ENCODE results near the gene OSBPL9. TPM values are rescaled to one million over a fixed set of nuclear protein-coding genes. Genes with fewer than 3 reads are reported as not detected.

Gene OSBPL9, protein sequence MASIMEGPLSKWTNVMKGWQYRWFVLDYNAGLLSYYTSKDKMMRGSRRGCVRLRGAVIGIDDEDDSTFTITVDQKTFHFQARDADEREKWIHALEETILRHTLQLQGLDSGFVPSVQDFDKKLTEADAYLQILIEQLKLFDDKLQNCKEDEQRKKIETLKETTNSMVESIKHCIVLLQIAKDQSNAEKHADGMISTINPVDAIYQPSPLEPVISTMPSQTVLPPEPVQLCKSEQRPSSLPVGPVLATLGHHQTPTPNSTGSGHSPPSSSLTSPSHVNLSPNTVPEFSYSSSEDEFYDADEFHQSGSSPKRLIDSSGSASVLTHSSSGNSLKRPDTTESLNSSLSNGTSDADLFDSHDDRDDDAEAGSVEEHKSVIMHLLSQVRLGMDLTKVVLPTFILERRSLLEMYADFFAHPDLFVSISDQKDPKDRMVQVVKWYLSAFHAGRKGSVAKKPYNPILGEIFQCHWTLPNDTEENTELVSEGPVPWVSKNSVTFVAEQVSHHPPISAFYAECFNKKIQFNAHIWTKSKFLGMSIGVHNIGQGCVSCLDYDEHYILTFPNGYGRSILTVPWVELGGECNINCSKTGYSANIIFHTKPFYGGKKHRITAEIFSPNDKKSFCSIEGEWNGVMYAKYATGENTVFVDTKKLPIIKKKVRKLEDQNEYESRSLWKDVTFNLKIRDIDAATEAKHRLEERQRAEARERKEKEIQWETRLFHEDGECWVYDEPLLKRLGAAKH
- polyA plus RNA-seq (ENCODE audit: insufficient read length) = 165 TPM
- long read RNA-seq, donor 1, partial matches to known transcripts = 220 of 228 reads
- long read RNA-seq, donor 1, other reads (novel, unspliced or antisense) = 0 of 228 reads
- long read RNA-seq, donor 2, partial matches to known transcripts = 19 of 30 reads
- long read RNA-seq, donor 2, other reads (novel, unspliced or antisense) = 0 of 30 reads
- long read RNA-seq, donor 3, transcript OSBPL9-203 (24 exons, 2,893 nt) = major isoform, 6 of 47 reads
- long read RNA-seq, donor 3, partial matches to known transcripts = 34 of 47 reads
- long read RNA-seq, donor 3, other reads (novel, unspliced or antisense) = 0 of 47 reads
- long read RNA-seq, donor 4 = 0 reads
- long read RNA-seq, donor 5, transcript OSBPL9-203 (24 exons, 2,893 nt) = minor isoform, 6 of 158 reads
- long read RNA-seq, donor 5, transcript OSBPL9-222 (21 exons, 2,210 nt) = major isoform, 7 of 158 reads
- long read RNA-seq, donor 5, partial matches to known transcripts = 127 of 158 reads
- long read RNA-seq, donor 5, other reads (novel, unspliced or antisense) = 14 of 158 reads
- long read RNA-seq, donor 6, partial matches to known transcripts = 25 of 35 reads
- long read RNA-seq, donor 6, other reads (novel, unspliced or antisense) = 0 of 35 reads
- long read RNA-seq, donor 7, transcript OSBPL9-222 (21 exons, 2,210 nt) = major isoform, 7 of 45 reads
- long read RNA-seq, donor 7, partial matches to known transcripts = 28 of 45 reads
- long read RNA-seq, donor 7, other reads (novel, unspliced or antisense) = 5 of 45 reads
- long read RNA-seq, donor 8, partial matches to known transcripts = 69 of 73 reads
- long read RNA-seq, donor 8, other reads (novel, unspliced or antisense) = 0 of 73 reads

DNA sequence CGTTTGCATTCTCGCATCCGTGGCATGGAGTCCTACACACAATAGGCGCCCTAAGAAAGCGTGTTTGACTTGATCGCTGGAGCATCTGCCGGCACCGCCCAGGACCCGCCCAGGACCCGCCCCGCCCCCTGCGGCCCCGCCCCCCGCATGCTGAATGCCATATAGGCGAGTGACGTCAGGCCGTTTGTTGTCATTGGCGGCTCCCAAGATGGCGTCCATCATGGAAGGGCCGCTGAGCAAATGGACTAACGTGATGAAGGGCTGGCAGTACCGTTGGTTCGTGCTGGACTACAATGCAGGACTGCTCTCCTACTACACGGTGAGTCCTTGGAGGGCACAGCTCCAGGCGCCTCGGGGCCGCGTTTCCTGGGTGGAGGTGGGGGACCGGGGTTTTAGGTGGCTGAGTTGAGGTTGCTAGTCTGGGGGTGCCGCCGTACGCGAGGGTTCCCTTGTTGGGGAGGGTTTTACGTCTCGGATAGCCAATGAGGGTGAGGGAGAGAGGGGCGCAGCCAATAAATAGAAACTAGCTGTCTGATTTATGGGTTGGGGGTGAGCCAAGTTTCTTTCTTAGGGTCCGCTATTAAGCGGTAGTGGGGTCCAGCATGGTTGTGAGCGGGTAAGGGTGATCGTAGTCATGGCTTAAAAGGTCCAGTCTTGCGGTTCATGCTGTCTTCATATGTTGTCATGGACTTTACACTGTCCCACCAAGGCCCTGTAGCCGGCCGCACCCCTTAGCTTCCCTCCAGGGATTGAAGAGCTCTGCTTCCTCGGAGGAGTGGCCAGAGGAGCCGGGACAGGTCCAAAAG lies at the start of gene OSBPL9:
OSBPL9 (plus strand) TSS at position 190 of the 806 bp plus-strand sequence; CDS start at position 209, 19 bp downstream.
- peak; percentile 95 for DNase-seq

DNA sequence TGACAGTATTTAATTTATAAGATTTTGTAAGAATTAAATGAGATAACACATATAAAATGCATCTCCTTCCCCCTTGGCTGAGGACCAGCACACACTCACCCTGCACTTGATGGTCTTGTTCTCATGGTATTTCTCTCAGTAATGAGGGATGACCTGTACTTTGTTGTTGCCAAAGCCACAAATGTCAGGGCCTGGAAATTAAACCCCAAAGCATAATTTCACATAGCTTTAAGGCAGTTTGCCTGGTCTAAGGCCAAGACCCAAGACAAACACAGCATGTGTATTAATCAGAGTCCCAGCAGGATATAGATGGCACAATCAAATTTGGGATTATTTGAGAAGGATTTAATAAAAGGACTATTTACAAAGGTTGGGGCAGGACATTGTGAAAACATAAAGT lies 49.2 kb upstream of the OSBPL9 start:
- no peak for DNase-seq

DNA sequence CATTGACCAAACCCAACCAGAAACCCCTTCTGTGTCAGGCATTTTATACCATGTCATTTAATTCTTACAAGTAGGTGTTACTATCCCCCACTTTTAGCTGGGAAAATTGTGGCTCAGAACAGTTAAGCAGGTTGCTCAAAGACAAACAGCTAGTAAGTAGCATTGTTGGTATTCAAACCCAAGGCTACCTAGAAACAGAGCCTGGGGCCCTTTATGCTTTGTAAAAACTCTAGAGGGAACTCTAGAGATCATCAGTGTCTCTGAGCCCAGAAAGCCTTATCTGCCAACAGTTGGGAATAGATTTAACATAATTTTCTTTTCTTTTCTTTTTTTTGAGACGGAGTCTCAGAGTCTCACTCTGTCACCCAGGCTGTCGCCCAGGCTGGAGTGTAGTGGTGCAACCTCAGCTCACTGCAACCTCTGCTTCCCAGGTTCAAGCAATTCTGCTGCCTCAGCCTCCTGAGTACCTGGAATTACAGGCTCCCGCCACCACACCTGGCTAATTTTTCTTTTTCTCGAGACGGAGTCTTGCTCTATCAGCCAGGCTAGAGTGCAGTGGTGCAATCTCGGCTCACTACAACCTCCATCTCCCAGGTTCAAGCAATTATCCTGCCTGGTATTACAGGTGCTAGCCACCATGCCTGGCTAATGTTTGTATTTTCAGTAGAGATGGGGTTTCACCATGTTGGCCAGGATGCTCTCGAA lies 48.5 kb upstream of the OSBPL9 start:
- DNase-seq = no peak

DNA sequence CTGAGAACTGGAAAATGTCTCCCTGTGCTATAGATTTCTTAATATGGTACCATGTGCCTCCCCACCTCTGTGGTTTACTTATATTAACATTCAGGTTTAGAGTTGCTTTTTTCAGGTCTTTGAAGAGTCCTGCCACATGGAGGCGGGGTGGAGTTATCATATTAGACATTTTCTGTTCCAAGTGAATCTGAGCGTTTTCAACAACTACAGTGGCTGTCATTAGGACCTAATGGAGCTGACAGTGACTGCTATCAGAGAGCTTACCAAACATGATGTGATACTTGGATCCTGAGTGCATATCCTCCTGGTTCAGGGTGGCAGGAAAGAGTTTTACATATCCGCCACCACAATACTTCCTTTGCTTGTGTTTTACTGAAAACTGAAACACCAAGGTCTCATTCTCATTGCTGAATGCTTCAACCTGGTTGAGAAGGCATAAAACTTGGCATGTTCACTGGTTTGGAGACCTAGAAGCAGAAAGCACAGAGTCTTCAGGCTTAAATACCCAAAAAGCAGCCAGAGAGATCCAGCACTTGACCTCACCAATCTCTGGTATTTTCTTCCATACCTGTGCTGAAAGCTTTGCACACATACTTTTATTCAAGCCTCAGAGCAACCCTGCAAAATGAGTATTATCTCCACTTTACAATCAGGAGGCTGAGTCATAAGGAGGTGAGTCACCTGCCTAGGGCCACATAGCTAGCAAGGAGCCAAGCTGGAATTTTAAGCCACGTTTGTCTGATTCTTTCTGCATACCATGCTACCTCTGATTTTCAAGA lies 47.4 kb upstream of the OSBPL9 start:
- no peak for DNase-seq

DNA sequence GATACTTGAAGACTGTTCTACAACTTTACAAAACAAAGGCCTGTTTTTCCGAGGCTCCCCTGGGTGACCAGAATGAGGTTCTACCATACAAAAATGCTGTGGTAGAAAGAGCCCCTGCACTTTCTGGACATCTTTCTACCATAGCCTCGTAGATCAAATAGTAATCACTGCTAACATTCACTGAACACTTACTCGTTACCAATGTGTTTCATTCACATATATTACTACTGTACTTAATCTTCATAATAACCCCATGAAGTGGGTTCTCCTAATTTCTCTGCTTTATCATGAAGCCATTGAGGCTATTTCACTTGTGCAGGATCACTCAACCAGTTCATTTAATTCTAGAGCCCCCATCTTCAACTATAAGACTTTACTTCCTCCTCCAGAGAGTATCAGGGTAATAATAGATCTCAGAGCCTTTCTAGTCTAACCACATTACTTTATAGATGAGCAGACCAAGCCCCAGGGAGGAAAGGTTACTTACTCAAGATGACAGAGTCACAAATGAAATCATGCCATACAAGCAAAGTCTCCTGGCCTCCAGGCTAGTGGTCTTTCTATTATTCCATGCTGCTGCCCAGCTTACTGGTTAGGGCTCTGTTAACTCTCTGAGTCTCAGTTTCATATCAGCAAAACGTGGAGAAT lies 46.7 kb upstream of the OSBPL9 start:
- no peak for DNase-seq

DNA sequence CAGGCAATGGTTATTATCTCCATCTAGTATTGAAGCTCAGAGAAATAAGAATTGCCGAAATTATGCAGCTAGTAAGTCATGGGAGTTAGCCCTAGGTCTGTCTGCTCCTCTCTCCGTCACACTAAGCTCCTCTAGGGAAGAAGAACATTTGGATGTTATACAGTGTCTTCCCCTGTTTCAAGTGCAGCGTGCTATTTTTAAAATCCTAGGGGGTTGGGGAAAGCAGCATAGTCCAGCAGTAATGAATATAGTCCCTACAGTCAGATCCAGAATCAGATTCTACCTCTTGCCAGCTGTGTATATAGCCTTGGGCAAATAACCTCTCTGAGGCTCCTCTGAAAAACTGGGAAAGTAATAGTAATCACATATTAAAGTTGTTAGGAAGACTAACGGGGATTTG lies 44.5 kb upstream of the OSBPL9 start:
- no peak for DNase-seq

DNA sequence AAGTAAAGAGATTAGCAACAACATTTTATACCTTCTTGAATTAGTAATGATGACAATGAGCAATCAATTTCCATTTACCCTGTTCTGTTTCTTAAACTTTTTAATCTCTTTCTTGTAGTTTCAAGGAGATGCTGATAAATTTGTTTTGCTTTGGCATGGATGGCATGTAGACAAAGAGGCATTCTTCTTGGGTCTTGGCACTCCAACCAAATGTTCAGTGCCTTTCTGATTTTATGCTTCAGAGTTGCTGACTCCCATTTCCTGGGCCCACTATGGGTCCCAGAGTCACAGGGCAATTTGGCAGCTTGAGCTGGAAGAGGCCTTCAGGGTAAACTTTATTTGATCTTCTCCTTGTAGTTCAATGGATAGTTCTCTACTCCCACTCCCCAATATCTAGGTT lies 42.1 kb upstream of the OSBPL9 start:
- no peak for DNase-seq

DNA sequence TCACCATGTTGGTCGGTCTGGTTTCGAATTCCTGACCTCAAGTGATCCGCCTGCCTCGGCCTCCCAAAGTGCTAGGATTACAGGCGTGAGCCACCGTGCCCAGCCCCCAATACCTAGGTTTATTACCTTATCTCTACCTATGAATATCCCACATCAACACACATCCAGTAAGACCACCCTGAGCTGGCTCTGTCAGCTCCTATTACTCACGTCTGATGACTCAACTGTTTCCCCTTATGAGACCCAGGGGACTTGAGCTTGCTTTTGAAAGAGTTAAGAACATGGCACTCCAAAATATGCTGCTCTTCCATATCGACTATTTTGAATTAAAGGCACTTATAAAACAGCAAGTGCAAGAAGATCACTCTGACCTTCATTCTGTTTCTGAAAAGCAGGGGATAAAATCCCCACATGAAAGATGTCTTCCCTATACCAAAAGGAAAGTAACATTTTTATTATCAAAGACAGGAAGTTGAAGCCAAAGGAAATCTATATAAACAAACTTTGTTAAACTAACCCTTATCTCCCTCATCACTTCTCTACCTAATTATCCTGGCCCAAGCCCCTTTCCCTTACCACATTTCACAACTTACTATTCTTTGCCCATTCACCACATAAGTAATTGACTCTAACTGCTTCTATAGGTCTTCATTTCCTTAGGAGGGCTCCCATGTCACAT lies 41.3 kb upstream of the OSBPL9 start:
- DNase-seq = no peak

DNA sequence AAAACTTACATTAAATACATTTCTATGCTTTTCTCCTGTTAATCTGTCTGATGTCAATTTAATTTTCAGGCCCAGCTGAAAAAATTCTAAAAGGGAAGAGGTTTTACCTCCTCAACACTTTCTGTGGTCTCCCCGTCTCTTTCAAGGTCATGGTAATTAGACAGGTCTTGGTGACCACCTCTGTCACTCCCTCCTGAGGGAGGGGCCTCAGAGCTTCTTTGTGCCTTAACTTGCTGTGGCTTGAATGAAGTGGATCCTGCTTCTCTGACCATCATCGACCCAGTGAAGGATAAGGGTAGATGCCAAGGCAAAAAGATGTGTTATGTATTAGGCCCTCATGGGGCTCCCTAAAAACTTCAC lies 40.8 kb upstream of the OSBPL9 start:
- no peak for DNase-seq

DNA sequence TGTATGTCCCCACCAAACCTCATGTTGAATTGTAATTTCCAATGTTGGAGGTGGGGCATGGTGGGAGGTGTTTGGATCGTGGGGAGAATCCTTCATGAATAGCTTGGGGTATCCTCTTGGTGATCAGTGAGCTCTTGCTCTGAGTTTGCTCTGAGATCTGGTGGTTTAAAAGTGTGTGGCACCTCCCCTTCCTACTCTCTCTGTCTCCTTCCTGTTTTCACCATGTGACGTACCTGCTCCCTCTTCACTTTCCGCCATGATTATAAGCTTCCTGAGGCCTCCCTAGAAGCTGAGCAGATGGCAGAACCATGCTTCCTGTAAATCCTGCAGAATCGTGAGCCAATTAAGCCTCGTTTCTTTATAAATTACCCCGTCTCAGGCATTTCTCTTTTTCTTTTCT lies 40.0 kb upstream of the OSBPL9 start:
- no peak for DNase-seq

DNA sequence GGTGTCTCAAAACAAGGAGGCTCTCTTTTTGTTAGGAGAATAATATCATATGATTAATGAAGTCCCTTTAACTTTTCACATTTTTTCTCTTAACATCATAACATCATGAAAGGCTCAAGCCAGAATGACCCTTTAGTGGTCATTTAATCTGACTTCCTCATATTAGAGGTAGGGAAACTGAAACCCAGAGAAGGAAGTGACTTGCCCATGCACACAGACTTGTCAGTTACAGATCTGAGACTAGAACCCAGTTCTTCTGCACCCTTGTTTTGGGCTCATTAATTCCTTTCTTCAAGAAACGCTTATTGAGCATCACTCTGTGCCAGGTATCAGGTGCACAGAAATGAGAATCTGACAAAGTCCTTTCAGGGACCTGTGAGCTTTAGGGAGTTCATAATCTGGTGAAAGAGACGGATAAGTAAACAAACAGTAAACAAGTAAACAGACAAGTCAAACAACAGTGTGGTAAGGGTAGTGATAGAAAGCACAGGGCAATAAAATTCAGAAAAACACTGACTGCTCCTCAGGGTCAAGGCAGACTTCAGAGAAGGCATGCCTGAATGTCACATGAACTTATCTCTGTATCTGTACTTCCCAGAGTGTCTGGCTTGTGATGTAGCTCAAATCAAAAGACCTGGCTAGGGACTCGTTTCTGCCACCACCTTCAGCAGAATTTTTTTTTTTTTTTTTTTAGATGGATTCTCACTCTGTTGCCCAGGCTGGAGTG lies 38.3 kb upstream of the OSBPL9 start:
- no peak for DNase-seq

DNA sequence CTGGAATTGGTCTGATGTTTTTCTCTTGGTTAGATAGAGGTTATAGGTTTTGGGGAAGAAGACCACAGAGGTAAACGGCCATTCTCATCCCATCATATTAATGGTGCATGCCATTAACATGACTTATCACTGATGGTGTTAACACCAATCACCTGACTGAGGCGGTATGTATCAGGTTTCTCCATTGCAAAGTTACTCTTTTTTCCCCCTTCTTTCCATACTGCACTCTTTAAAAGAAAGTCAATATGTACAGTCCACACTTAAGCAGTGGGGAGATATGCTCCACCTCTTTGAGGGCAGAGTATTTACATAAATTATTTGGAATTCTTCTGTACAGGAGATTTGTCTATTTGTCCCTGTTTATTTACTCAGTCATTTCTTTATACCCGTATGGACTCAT lies 35.7 kb upstream of the OSBPL9 start:
- no peak for DNase-seq

DNA sequence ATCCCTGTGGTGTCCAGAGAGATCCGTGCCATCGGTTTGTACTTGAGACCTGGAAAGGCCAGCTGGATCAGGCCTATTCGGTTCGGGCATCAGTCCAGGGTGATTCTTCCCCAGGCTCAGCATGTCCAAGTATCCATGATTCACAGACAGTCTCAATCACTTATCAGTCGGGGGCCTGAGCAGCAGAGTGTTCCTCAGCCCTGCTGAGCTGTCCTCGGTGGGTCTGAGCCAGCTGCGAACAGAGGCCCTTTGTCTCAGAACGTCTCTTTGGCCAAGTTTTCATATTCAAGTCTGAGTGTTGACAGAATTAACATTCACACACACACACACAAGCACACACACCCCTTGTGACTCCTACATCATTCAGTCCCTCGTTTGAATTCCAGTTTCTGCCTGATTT lies 33.4 kb upstream of the OSBPL9 start:
- no peak for DNase-seq

DNA sequence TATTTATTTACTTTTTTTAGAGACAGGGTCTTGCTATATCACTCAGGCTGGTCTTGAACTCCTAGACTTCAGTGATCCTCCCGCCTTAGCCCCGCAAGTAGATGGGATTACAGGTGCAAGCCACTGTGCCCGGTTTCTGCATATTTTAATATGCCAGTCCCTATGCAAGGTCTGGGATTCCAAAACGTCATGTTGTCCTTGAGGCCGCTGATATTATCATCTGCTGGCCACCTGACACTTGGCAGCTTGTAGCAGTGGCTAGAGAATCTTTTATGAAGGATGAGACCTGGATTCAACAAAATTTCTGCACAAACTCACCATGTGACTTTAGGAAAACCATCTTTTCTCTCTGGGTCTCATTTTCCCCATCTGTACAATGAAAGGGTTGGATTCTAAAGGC lies 32.9 kb upstream of the OSBPL9 start:
- no peak for DNase-seq

DNA sequence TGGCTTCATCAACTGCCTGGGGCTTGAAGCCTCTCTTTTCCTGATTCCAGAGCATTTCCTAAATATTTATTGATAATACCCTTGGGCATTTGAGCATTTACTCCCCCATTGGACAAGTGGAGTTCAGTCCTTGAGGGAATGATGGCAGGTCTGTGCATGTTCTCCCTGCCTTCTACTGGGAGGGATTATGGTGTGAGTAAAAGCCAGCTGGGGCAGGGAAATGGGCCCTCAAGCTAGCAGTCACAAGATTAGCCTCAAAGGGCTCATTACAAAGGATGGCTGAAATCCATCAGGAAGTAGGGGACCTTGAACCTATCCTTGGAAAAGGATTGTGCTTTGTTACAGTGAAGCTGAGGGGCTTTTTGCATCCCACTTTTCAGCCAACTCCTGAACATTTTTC lies 24.2 kb upstream of the OSBPL9 start:
- no peak for DNase-seq

DNA sequence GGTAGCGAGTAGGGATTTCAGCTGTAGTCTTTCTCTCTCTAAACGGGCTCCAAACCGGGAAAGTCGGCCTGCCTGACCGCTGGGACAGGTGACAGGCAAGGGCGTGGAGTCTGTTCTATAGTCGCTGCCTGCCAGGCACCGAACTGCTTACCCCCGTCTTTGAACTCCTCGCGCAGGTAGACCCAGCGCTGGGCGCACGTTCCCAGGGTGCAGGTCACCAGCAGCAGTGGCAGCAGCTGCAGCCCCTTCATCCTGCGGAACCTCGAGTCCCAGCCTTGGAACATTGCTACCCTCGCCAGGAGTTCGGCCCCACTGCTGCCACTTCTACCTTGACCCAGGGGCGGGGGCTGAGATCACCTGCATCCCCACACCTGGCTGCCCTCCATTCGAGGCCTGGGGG lies 22.2 kb upstream of the OSBPL9 start:
- no peak for DNase-seq

DNA sequence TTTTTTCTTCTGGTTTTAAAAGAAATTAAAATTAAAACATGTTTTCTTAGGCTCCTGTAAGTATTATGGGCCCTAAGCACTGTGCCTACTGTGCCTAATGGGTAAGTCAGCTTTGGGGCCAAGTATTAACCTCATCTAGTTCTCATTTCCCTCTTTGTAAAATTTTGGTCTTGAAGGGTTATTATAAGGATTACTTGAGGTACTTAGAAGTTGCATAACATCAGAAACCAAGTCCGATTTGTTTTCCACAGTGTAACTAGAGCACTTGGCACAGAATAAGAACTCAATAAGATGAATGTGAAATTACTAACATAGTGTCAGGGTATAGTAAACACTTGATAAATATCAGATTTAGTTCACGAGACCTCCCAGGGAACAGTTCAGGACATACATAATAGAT lies 16.4 kb upstream of the OSBPL9 start:
- DNase-seq = no peak

DNA sequence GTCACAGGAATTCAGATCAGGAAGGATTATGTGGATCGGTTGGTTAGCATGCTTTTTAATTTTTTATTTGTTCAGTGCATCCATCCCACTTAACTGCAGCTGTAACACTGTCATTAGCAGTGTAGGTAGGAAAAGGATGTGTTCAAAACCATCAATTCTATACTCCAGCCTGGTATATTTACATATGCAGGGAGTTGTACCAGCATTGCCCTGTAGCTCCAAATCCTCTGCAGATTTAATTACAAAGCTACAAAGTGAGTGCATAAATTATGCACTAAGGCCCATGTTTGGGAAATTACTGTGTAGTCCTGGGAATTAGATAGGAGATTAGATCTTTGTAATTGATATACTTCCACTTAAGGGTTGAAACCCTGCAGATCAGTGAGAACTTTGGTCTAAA lies 15.9 kb upstream of the OSBPL9 start:
- DNase-seq = no peak

All from left kidney (tissue), 8 donors.